Liver (tissue), 3 donors: ENCODE measurements around the gene TMTC2.

Source experiments
- ATF3 ChIP-seq: IDR thresholded peaks from 2 replicates; pipeline ENCODE4 v1.6.1; 2016; ENCODE audit warnings: antibody characterized with exemption
- CTCF ChIP-seq: fragments of 150-350 bp; IDR thresholded peaks from 2 replicates; pipeline ENCODE4 v1.5.1; 2017; ENCODE audit warnings: improper control_type of control experiment, low read depth, low read length; ENCODE audit not compliant: missing input control
- EGR1 ChIP-seq, 2 donors: IDR thresholded peaks; 2 replicates each; pipeline ENCODE4 v1.6.1; 2016 to 2018; ENCODE audit warnings: antibody characterized with exemption in 2 of 2, low read depth in 2 of 2
- FOXA1 ChIP-seq: IDR thresholded peaks from 2 replicates; pipeline ENCODE4 v1.6.1; 2016; ENCODE audit warnings: antibody characterized with exemption
- FOXA2 ChIP-seq: IDR thresholded peaks from 2 replicates; pipeline ENCODE4 v1.6.1; 2016; ENCODE audit warnings: antibody characterized with exemption
- GABPA ChIP-seq, 2 donors: IDR thresholded peaks in 1 of 2; conservative IDR thresholded peaks in 1 of 2; 2 replicates each; pipeline ENCODE4 v1.6.1; 2016; ENCODE audit warnings: antibody characterized with exemption in 2 of 2, mild to moderate bottlenecking in 1 of 2, moderate library complexity in 1 of 2
- JUND ChIP-seq, 2 donors: IDR thresholded peaks; 2 replicates each; pipeline ENCODE4 v1.6.1; 2016; ENCODE audit warnings: antibody characterized with exemption in 2 of 2
- MAX ChIP-seq: IDR thresholded peaks from 2 replicates; pipeline ENCODE4 v1.6.1; 2016; ENCODE audit warnings: antibody characterized with exemption
- RAD21 ChIP-seq, 2 donors: IDR thresholded peaks; 2 replicates each; pipeline ENCODE4 v1.6.1; 2016; ENCODE audit warnings: antibody characterized with exemption in 2 of 2, mild to moderate bottlenecking in 2 of 2
- REST ChIP-seq: IDR thresholded peaks from 2 replicates; pipeline ENCODE4 v1.6.1; 2016; ENCODE audit warnings: antibody characterized with exemption, mild to moderate bottlenecking
- SP1 ChIP-seq: IDR thresholded peaks from 2 replicates; pipeline ENCODE4 v1.6.1; 2018; ENCODE audit warnings: antibody characterized with exemption, mild to moderate bottlenecking
- TAF1 ChIP-seq: conservative IDR thresholded peaks from 2 replicates; pipeline ENCODE4 v1.6.1; 2016; ENCODE audit warnings: antibody characterized with exemption, mild to moderate bottlenecking
- YY1 ChIP-seq: IDR thresholded peaks from 2 replicates; pipeline ENCODE4 v1.6.1; 2016; ENCODE audit warnings: antibody characterized with exemption, mild to moderate bottlenecking
- ZBTB33 ChIP-seq: IDR thresholded peaks from 2 replicates; pipeline ENCODE4 v1.6.1; 2016; ENCODE audit warnings: antibody characterized with exemption
- donor health status: healthy.
- donor health status: healthy.

GRCh38 chr12:83123039-83123438, 436.3 kb downstream of the TMTC2 start:
- no peak for TF ChIP-seq EGR1 (IDR thresholded peaks at IDR 0.05; ENCODE audit: low read depth in 2 of 2)
- no peak for TF ChIP-seq CTCF
- TF ChIP-seq RAD21 (IDR thresholded peaks at IDR 0.05), result no peak
- TF ChIP-seq REST, result no peak
- no peak for TF ChIP-seq ZBTB33
- no peak for TF ChIP-seq YY1
- TF ChIP-seq FOXA2, result no peak
- TF ChIP-seq GABPA (IDR thresholded peaks at IDR 0.05 in 1 of 2, conservative IDR thresholded peaks at IDR 0.05 in 1 of 2), result no peak
- no peak for TF ChIP-seq JUND (IDR thresholded peaks at IDR 0.05)
- TF ChIP-seq TAF1, result no peak
- TF ChIP-seq MAX, result no peak
- TF ChIP-seq ATF3, result no peak
- no peak for TF ChIP-seq FOXA1
- TF ChIP-seq SP1, result no peak
